Endodermal cell (in vitro differentiated cells): Measurements from ENCODE around the gene MAJIN. TPM values are rescaled to one million over a fixed set of nuclear protein-coding genes. Genes with fewer than 3 reads are reported as not detected.

Experiments used
- DNase-seq: peaks from one replicate; pipeline ENCODE4 v3.0.0-alpha.2; 2017
- H3K27ac ChIP-seq: 2 replicates; pipeline ENCODE4 v1.5.1; 2013; ENCODE audit warnings: mild to moderate bottlenecking, low read depth, low read length, moderate library complexity
- H3K27me3 ChIP-seq: 2 replicates; pipeline ENCODE4 v1.6.1; 2013; ENCODE audit warnings: mild to moderate bottlenecking, low read length, moderate library complexity; ENCODE audit not compliant: insufficient read depth, control insufficient read depth, poor library complexity, severe bottlenecking
- H3K36me3 ChIP-seq: 2 replicates; pipeline ENCODE4 v1.7.0; 2013; ENCODE audit warnings: mild to moderate bottlenecking, low read length, moderate library complexity; ENCODE audit not compliant: control insufficient read depth, insufficient read depth
- H3K4me1 ChIP-seq: one replicate; pipeline ENCODE4 v1.7.0; 2013; ENCODE audit warnings: low read length; ENCODE audit not compliant: control insufficient read depth, insufficient read depth
- H3K4me3 ChIP-seq: 2 replicates; pipeline ENCODE4 v1.5.1; 2013; ENCODE audit warnings: mild to moderate bottlenecking, low read length, moderate library complexity
- H3K9ac ChIP-seq: 2 replicates; pipeline ENCODE4 v1.6.1; 2013; ENCODE audit warnings: mild to moderate bottlenecking, low read length, moderate library complexity; ENCODE audit not compliant: poor library complexity, severe bottlenecking; ENCODE audit errors: extremely low read depth
- H3K9me3 ChIP-seq: 2 replicates; pipeline ENCODE4 v1.6.1; 2013; ENCODE audit warnings: mild to moderate bottlenecking, low read length, moderate library complexity; ENCODE audit not compliant: control insufficient read depth
- H3K27ac Mint-ChIP-seq: 2 replicates; pipeline ENCODE4 v1.8.0; 2020; ENCODE audit warnings: mixed read lengths
- H3K27me3 Mint-ChIP-seq: 2 replicates; pipeline ENCODE4 v1.8.0; 2021; ENCODE audit warnings: mild to moderate bottlenecking, mixed read lengths; ENCODE audit not compliant: insufficient read depth
- H3K36me3 Mint-ChIP-seq: 2 replicates; pipeline ENCODE4 v1.8.0; 2020; ENCODE audit warnings: low read depth, mixed read lengths
- H3K4me1 Mint-ChIP-seq: 2 replicates; pipeline ENCODE4 v1.8.0; 2020; ENCODE audit warnings: mixed read lengths
- H3K4me3 Mint-ChIP-seq: 2 replicates; pipeline ENCODE4 v1.8.0; 2020; ENCODE audit warnings: mild to moderate bottlenecking, moderate library complexity, mixed read lengths
- H3K9me3 Mint-ChIP-seq: 2 replicates; pipeline ENCODE4 v1.8.0; 2020; ENCODE audit warnings: mild to moderate bottlenecking, mixed read lengths
- CTCF ChIP-seq: fragments of 200-600 bp; sonication (generic); conservative IDR thresholded peaks from 2 replicates; pipeline ENCODE4 v1.5.0; 2021; ENCODE audit warnings: antibody characterized with exemption, mild to moderate bottlenecking
- WGBS, 2 experiments: methylation state at CpG; one replicate each; pipeline versions ENCODE4 v1.1.5 to v1.1.7; 2013; ENCODE audit warnings: missing lambda C conversion rate in 2 of 2, mixed read lengths in 1 of 2; ENCODE audit not compliant: insufficient coverage in 1 of 2, insufficient read length in 1 of 2; 5-methylcytosine and 5-hydroxymethylcytosine counted together
- total RNA-seq, 2 donors: library from RNA; stranded (reverse); fragmentation: NEBNext Ultra II Directional in 1 of 2; extraction: Animal tissue kit (Norgen Biotek cat#: 25700) in 1 of 2; gene quantifications; 2 replicates in 1 of 2; 3 replicates in 1 of 2; pipeline ENCODE4 v1.2.1, GENCODE V29; 2021

The MAJIN gene
- total RNA-seq, 2 donors from 2014 or later: not detected

GRCh38 chr11:64932324-64932723 is 39.6 kb downstream of the MAJIN start:
- Histone ChIP-seq H3K9ac (no peak overlapping the region), H3K4me3 (no peak overlapping the region), H3K36me3 (no peaks in the 10 kb centered on the region), H3K9me3 (no peaks in the 10 kb centered on the region), H3K27ac (no peak overlapping the region), H3K27me3 (no peaks in the 10 kb centered on the region), H3K4me1 (no peaks in the 10 kb centered on the region)
- 82 to 92% methylated on average over 2 to 4 of the region's 5 CpGs for WGBS, 2 experiments
- peaks cover 9% of the 10 kb centered on the region for H3K4me1 Mint-ChIP-seq
- H3K36me3 Mint-ChIP-seq: no peaks in the 10 kb centered on the region
- no peak overlapping the region for H3K27ac Mint-ChIP-seq
- H3K4me3 Mint-ChIP-seq: no peak overlapping the region
- no peak for DNase-seq
- H3K27me3 Mint-ChIP-seq: peaks cover 3% of the 10 kb centered on the region
- H3K9me3 Mint-ChIP-seq: no peaks in the 10 kb centered on the region
- TF ChIP-seq CTCF: no peak

- H3K4me3 ChIP-seq: no peak overlapping the region
- 91 to 93% methylated on average over 3 to 6 of the region's 7 CpGs for whole genome bisulfite sequencing, 2 experiments
- H3K4me1 Mint-ChIP-seq: peaks cover 9% of the 10 kb centered on the region
Measured at GRCh38 chr11:64931290-64931689, 40.6 kb downstream of the MAJIN start.

GRCh38 chr11:64930340-64930739 is 41.6 kb downstream of the MAJIN start:
- Histone ChIP-seq H3K36me3 (no peaks in the 10 kb centered on the region), H3K9ac (no peak overlapping the region), H3K4me3 (no peak overlapping the region), H3K27me3 (peaks cover 11% of the 10 kb centered on the region), H3K9me3 (no peaks in the 10 kb centered on the region), H3K4me1 (no peaks in the 10 kb centered on the region), H3K27ac (no peak overlapping the region)
- DNase-seq: no peak
- no peak overlapping the region for H3K27ac Mint-ChIP-seq
- no peak for TF ChIP-seq CTCF
- H3K4me1 Mint-ChIP-seq: peaks cover 2% of the 10 kb centered on the region
- no peak overlapping the region for H3K4me3 Mint-ChIP-seq
- H3K36me3 Mint-ChIP-seq: no peaks in the 10 kb centered on the region
- WGBS, 2 experiments: 94 to 98% methylated on average over 5 to 6 of the region's 6 CpGs
- H3K9me3 Mint-ChIP-seq: no peaks in the 10 kb centered on the region
- H3K27me3 Mint-ChIP-seq: peaks cover 14% of the 10 kb centered on the region

More at GRCh38 chr11:64931290-64931689, 40.6 kb downstream of the MAJIN start:
- H3K4me3 Mint-ChIP-seq: no peak overlapping the region
- H3K27ac Mint-ChIP-seq: no peak overlapping the region
- H3K36me3 ChIP-seq: no peaks in the 10 kb centered on the region
- H3K27ac ChIP-seq: no peak overlapping the region
- H3K9me3 ChIP-seq: no peaks in the 10 kb centered on the region
- no peak for TF ChIP-seq CTCF
- no peaks in the 10 kb centered on the region for H3K4me1 ChIP-seq
- no peak overlapping the region for H3K9ac ChIP-seq
- peaks cover 4% of the 10 kb centered on the region for H3K27me3 Mint-ChIP-seq
- no peaks in the 10 kb centered on the region for H3K36me3 Mint-ChIP-seq
- peaks cover 2% of the 10 kb centered on the region for H3K27me3 ChIP-seq
- no peaks in the 10 kb centered on the region for H3K9me3 Mint-ChIP-seq
- DNase-seq: no peak
